ENCODE results near the gene RPS15.

DNA sequence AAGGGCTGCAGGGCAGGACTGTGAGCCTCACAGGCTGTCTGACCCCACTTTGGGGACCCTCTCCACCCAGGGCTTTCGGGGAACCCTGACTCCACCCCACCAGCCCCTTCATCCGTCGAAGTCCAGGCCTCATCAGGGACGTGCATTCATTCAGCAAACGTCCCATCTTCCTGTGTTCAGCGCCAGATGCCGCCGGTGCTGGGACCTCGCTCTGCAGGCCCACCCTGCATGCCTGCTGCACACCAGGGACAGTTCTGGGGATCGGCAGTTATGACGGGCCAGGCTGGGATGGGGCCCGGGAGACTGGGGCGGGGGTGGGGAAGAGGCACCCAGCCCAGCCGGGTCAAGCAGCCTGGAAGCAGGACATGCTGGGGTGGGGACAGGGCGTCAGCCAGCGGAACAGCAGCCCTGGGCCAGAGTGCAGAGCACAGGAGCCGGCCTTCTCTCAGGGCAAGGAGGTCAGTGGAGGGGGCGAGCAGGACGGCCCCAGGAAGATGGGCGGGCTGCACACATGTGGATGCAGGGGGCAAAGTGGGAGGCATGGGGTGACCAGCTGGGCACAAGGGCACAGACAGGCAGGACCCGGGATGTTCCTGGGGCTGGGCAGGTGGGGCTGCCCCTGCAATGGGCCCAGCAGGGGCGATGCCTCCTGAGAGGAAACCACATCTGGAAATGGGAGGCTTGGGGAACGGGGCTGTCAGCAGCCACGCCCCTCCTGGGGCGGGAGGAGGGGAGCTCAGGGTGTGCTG lies 42.0 kb upstream of the RPS15 start:
- TF ChIP-seq, protein P1, sequence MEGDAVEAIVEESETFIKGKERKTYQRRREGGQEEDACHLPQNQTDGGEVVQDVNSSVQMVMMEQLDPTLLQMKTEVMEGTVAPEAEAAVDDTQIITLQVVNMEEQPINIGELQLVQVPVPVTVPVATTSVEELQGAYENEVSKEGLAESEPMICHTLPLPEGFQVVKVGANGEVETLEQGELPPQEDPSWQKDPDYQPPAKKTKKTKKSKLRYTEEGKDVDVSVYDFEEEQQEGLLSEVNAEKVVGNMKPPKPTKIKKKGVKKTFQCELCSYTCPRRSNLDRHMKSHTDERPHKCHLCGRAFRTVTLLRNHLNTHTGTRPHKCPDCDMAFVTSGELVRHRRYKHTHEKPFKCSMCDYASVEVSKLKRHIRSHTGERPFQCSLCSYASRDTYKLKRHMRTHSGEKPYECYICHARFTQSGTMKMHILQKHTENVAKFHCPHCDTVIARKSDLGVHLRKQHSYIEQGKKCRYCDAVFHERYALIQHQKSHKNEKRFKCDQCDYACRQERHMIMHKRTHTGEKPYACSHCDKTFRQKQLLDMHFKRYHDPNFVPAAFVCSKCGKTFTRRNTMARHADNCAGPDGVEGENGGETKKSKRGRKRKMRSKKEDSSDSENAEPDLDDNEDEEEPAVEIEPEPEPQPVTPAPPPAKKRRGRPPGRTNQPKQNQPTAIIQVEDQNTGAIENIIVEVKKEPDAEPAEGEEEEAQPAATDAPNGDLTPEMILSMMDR (IDR thresholded peaks at IDR 0.05) = no peak
- no peak for TF ChIP-seq ZFX (IDR thresholded peaks at IDR 0.05; ENCODE audit: borderline replicate concordance)

Measured in 22Rv1 (cell line).